ENCODE measurements around the gene RPL7A.

The RPL7A gene

GRCh38 chr9:133353548-133353947, 5.5 kb downstream of the RPL7A start:
- ChIA-PET POLR2A (interaction anchor here (1.0 to 1.3 kb wide), 3 partner anchors 14 to 51 kb away, joined by 3 to 4 read pairs (median 3); no protein-coding TSS in a partner anchor), CTCF (no interaction called here)
- DNase-seq (ENCODE audit: extremely low spot score), result no peak
- TF ChIP-seq ZNF384 (IDR thresholded peaks at IDR 0.05) (no peak), ELF4 (IDR thresholded peaks at IDR 0.05) (no peak), NFRKB (IDR thresholded peaks at IDR 0.05) (no peak), SP1 (IDR thresholded peaks at IDR 0.05) (no peak), HDGF (IDR thresholded peaks at IDR 0.05; ENCODE audit: borderline replicate concordance) (no peak)

GRCh38 chr9:133354766-133355165, 6.7 kb downstream of the RPL7A start:
- ChIA-PET CTCF (interaction anchor here (1.5 kb wide), 1 partner anchor 13 kb away, joined by 4 read pairs; no protein-coding TSS in a partner anchor), POLR2A (interaction anchor here (1.3 to 3.0 kb wide), 4 partner anchors 8 to 25 kb away, joined by 3 to 12 read pairs (median 6); no protein-coding TSS in a partner anchor)
- TF ChIP-seq CTBP1 (IDR thresholded peaks at IDR 0.05; ENCODE audit: borderline replicate concordance) (no peak), NFRKB (IDR thresholded peaks at IDR 0.05) (no peak), TARDBP (IDR thresholded peaks at IDR 0.05) (no peak), SP1 (IDR thresholded peaks at IDR 0.05) (no peak), SUZ12 (IDR thresholded peaks at IDR 0.05) (no peak), LEF1 (IDR thresholded peaks at IDR 0.05; ENCODE audit: borderline replicate concordance) (no peak), ELF4 (IDR thresholded peaks at IDR 0.05) (no peak), PKNOX1 (IDR thresholded peaks at IDR 0.05) (no peak), BHLHE40 (IDR thresholded peaks at IDR 0.05; ENCODE audit: borderline replicate concordance) (no peak)
- DNase-seq (ENCODE audit: extremely low spot score), result no peak

GRCh38 chr9:133355881-133356357, 7.9 kb downstream of the RPL7A start:
- CTCF ChIA-PET, result interaction anchor here (0.6 to 1.5 kb wide), 3 partner anchors 9 to 1989 kb away, joined by 3 to 4 read pairs (median 3); no protein-coding TSS in a partner anchor

GRCh38 chr9:133356391-133357091, 8.5 kb downstream of the RPL7A start, which contains the start of the genes SURF1 and SURF2:
TSS of gene SURF1 (minus strand) at chr9:133356487. CDS start at chr9:133356453, 34 bp downstream.
TSS of gene SURF2 (plus strand) at chr9:133356550. CDS start at chr9:133356593, 43 bp downstream.
- DNase-seq (ENCODE audit: extremely low spot score), result peak; percentile 86
- no peak for TF ChIP-seq FOXK2 (IDR thresholded peaks at IDR 0.05)
- TF ChIP-seq LEF1 (IDR thresholded peaks at IDR 0.05; ENCODE audit: borderline replicate concordance), result no peak
- no peak for TF ChIP-seq FOXA1 (IDR thresholded peaks at IDR 0.05)
- TF ChIP-seq HDGF (IDR thresholded peaks at IDR 0.05; ENCODE audit: borderline replicate concordance), result no peak
- TF ChIP-seq BHLHE40 (IDR thresholded peaks at IDR 0.05; ENCODE audit: borderline replicate concordance), result no peak
- TF ChIP-seq SUZ12 (IDR thresholded peaks at IDR 0.05), result no peak
- ChIA-PET CTCF (interaction anchor here (1.0 kb wide), 1 partner anchor 48 kb away, joined by 3 read pairs; no protein-coding TSS in a partner anchor), POLR2A (interaction anchor here (0.7 to 3.0 kb wide), 12 partner anchors 8 to 61 kb away, joined by 3 to 20 read pairs (median 4); partner anchors contain the start of genes MED22, REXO4 and RPL7A)

More at GRCh38 chr9:133355881-133356357, 7.9 kb downstream of the RPL7A start:
- POLR2A ChIA-PET, result interaction anchor here (0.7 to 3.0 kb wide), 11 partner anchors 8 to 135 kb away, joined by 3 to 20 read pairs (median 4); partner anchors contain the start of genes MED22, REXO4 and RPL7A
- DNase-seq (ENCODE audit: extremely low spot score), result no peak
- TF ChIP-seq ARNT (IDR thresholded peaks at IDR 0.05), result no peak
- no peak for TF ChIP-seq SUZ12 (IDR thresholded peaks at IDR 0.05)
- TF ChIP-seq CTBP1 (IDR thresholded peaks at IDR 0.05; ENCODE audit: borderline replicate concordance), result no peak
- TF ChIP-seq FOXM1 (IDR thresholded peaks at IDR 0.05; ENCODE audit: borderline replicate concordance), result no peak
- TF ChIP-seq LEF1 (IDR thresholded peaks at IDR 0.05; ENCODE audit: borderline replicate concordance), result no peak
- no peak for TF ChIP-seq PKNOX1 (IDR thresholded peaks at IDR 0.05)
- no peak for TF ChIP-seq SP1 (IDR thresholded peaks at IDR 0.05)
- TF ChIP-seq L3MBTL2 (conservative IDR thresholded peaks at IDR 0.05), result no peak
- TF ChIP-seq ELF4 (IDR thresholded peaks at IDR 0.05), result no peak

- DNase-seq (ENCODE audit: extremely low spot score), result no peak
- ChIA-PET POLR2A (interaction anchor here (1.1 to 3.0 kb wide), 3 partner anchors 10 to 17 kb away, joined by 7 to 20 read pairs (median 12); partner anchors contain the start of genes MED22 and RPL7A), CTCF (interaction anchor here (1.0 kb wide), 1 partner anchor 47 kb away, joined by 3 read pairs; no protein-coding TSS in a partner anchor)
- TF ChIP-seq LEF1 (IDR thresholded peaks at IDR 0.05; ENCODE audit: borderline replicate concordance) (no peak), FOXM1 (IDR thresholded peaks at IDR 0.05; ENCODE audit: borderline replicate concordance) (no peak), BHLHE40 (IDR thresholded peaks at IDR 0.05; ENCODE audit: borderline replicate concordance) (no peak), FOXA1 (IDR thresholded peaks at IDR 0.05) (no peak), TARDBP (IDR thresholded peaks at IDR 0.05) (no peak)
Measured at GRCh38 chr9:133357656-133358055, 9.6 kb downstream of the RPL7A start.

- POLR2A ChIA-PET, result interaction anchor here (0.8 to 1.8 kb wide), 4 partner anchors 9 to 15 kb away, joined by 3 to 7 read pairs (median 4); partner anchors contain the start of genes MED22 and RPL7A
- no peak for TF ChIP-seq PKNOX1 (IDR thresholded peaks at IDR 0.05)
- TF ChIP-seq FOXM1 (IDR thresholded peaks at IDR 0.05; ENCODE audit: borderline replicate concordance), result no peak
- no peak for TF ChIP-seq L3MBTL2 (conservative IDR thresholded peaks at IDR 0.05)
- no peak for TF ChIP-seq BHLHE40 (IDR thresholded peaks at IDR 0.05; ENCODE audit: borderline replicate concordance)
- TF ChIP-seq FOXA1 (IDR thresholded peaks at IDR 0.05), result no peak
- TF ChIP-seq TARDBP (IDR thresholded peaks at IDR 0.05), result no peak
- TF ChIP-seq FOXK2 (IDR thresholded peaks at IDR 0.05), result no peak
- no peak for TF ChIP-seq LEF1 (IDR thresholded peaks at IDR 0.05; ENCODE audit: borderline replicate concordance)
- no peak for TF ChIP-seq ARNT (IDR thresholded peaks at IDR 0.05)
- TF ChIP-seq CTBP1 (IDR thresholded peaks at IDR 0.05; ENCODE audit: borderline replicate concordance), result no peak
- no peak for TF ChIP-seq ELF4 (IDR thresholded peaks at IDR 0.05)
- TF ChIP-seq NFRKB (IDR thresholded peaks at IDR 0.05), result no peak
- TF ChIP-seq SUZ12 (IDR thresholded peaks at IDR 0.05), result no peak
- no peak for TF ChIP-seq ZNF384 (IDR thresholded peaks at IDR 0.05)
- TF ChIP-seq SP1 (IDR thresholded peaks at IDR 0.05), result no peak
- CTCF ChIA-PET, result interaction anchor here (0.7 kb wide), 1 partner anchor 25 kb away, joined by 6 read pairs; no protein-coding TSS in a partner anchor
- DNase-seq (ENCODE audit: extremely low spot score), result peak; percentile 57
Measured at GRCh38 chr9:133359399-133360175, 11.6 kb downstream of the RPL7A start.
